Stomach smooth muscle (tissue), 2 donors: ENCODE measurements around the gene FAT2.
"Not testable (repeated sequence)": the region's sequence is repeated elsewhere in the genome, so short reads cannot be mapped to it uniquely, and the experiment has no call there.

Experiments used
- H3K27ac ChIP-seq: one replicate; pipeline ENCODE4 v1.7.0; 2013; ENCODE audit warnings: mild to moderate bottlenecking, low read length, inconsistent platforms
- H3K27me3 ChIP-seq, 2 donors: one replicate each; pipeline ENCODE4 v1.7.0; 2013; ENCODE audit warnings: low read length in 2 of 2; ENCODE audit not compliant: insufficient read depth in 2 of 2, control insufficient read depth in 1 of 2
- H3K36me3 ChIP-seq, 2 donors: one replicate each; pipeline ENCODE4 v1.7.0; 2013; ENCODE audit warnings: low read length in 2 of 2; ENCODE audit not compliant: control insufficient read depth in 2 of 2, insufficient read depth in 2 of 2
- H3K4me1 ChIP-seq: one replicate; pipeline ENCODE4 v1.7.0; 2013; ENCODE audit warnings: low read length; ENCODE audit not compliant: control insufficient read depth, insufficient read depth
- H3K4me3 ChIP-seq, 2 donors: one replicate each; pipeline ENCODE4 v1.7.0; 2013; ENCODE audit warnings: low read length in 2 of 2
- H3K9ac ChIP-seq, 2 donors: one replicate each; pipeline ENCODE4 v1.7.0; 2013; ENCODE audit warnings: low read length in 2 of 2, mild to moderate bottlenecking in 1 of 2
- H3K9me3 ChIP-seq, 2 donors: one replicate each; pipeline ENCODE4 v1.7.0; 2013; ENCODE audit warnings: low read length in 2 of 2; ENCODE audit not compliant: control insufficient read depth in 2 of 2
- donor health status: healthy.
- donor health status: Pancreatic carcinoma.

The FAT2 gene

DNA sequence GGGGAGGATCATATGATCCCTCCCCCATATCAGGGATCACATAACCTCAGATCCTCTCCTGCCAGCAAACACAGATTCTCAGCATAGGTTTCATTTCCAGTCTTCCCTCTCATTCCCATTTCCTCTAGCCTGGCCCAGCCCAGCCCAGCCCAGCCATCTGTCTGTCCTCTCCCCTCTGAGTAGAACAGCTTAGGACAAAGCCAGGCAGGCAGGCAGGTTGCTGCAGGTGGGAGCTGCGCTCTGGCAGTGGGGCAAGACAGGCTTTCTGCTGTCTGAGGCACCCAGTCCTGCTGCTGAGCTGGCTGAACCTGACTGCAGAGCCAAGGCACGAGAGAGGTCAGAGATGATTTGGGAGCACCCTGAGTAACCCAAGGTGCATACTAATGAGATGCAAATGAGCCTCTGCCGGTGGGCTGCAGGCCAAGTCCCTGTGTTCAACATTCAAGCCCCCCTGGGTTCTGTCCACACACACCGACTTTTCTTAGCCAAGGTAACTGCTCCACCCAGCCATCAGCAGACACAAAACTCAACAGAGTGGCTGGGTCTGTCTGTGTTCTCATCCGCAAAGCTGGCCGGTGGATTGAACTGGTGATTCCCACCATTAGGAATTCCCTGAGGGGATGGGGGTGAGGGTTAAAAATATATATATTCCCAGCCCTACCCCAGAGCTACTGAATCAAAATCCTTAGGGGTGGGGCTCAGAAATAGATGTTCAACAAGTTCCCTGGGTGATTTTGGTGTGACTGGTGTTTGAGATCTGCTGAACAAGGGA is 9.1 kb downstream of the FAT2 start:
- H3K36me3 ChIP-seq: no peaks in the 10 kb centered on the region
- H3K9ac ChIP-seq: no peak overlapping the region
- peaks cover 0 to 4% of the 10 kb centered on the region in 2 donors for H3K27me3 ChIP-seq
- H3K9me3 ChIP-seq: no peaks in the 10 kb centered on the region
- no peak overlapping the region for H3K27ac ChIP-seq
- no peaks in the 10 kb centered on the region for H3K4me1 ChIP-seq
- no peak overlapping the region for H3K4me3 ChIP-seq

DNA sequence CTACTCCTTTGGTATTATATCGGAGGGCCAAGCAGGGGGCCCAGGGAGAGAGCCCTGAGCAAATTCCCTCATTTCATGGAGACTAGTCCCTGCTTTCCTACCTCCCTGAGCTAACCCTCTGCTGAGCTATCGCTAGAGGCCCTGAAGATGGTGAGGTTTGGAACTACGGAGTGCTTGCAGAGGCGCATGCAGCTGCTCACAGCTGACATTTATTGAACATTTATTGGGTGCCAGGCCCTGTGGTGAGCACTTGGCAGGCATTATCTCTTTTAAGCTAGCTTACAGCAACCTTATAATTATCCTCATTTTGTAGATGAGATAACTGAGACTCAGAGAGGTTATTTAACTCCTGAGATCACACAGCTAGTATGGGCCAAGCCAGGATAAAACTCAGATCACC is 9.8 kb downstream of the FAT2 start:
- Histone ChIP-seq H3K9me3 (no peaks in the 10 kb centered on the region), H3K4me3 (no peak overlapping the region), H3K27ac (no peak overlapping the region), H3K4me1 (no peaks in the 10 kb centered on the region), H3K27me3 (peaks cover 0 to 4% of the 10 kb centered on the region in 2 donors), H3K9ac (no peak overlapping the region), H3K36me3 (no peaks in the 10 kb centered on the region)

DNA sequence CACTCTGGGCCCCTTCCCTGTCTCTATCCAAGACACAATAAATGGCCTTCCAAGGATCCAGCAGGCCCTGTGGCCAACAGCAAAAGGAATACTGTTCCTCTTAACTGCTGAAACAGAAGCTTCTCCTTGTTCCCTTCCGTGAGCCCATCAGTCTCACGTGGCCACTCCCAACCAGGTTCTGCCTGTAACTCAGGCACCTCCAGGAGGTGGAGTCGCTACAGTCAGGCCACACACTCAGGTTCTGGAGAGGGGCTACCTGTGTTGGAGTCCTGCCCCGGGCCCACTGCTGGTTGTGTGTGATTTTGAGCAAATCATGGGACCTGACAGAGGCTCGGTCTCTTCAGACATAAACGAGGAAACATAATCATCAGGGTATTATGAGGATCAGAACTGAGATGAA is 10.3 kb downstream of the FAT2 start:
- H3K27ac ChIP-seq: no peak overlapping the region
- no peak overlapping the region for H3K9ac ChIP-seq
- no peaks in the 10 kb centered on the region for H3K4me1 ChIP-seq
- H3K9me3 ChIP-seq: no peaks in the 10 kb centered on the region
- no peaks in the 10 kb centered on the region for H3K36me3 ChIP-seq
- H3K4me3 ChIP-seq: no peak overlapping the region
- H3K27me3 ChIP-seq: peaks cover 0 to 4% of the 10 kb centered on the region in 2 donors

DNA sequence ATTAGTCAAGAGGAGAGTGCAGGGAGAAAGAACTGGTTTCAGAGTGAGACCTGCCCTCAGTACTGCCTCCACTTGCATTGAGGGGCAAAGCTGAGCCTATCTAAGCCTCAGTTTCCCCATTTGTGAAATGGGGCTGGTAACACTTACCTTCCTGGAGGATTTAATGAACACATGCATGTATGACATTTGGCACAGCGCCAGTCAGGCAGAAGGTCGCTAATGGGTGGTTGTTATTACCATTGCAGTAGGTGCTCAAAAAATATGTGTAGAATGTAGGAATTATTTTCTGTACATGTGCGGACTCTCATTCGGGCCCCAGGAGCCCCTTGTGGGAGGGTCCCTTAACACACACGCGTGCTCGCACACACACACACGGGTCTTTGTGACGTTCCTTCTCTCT is 10.9 kb downstream of the FAT2 start:
- H3K9me3 ChIP-seq: no peaks in the 10 kb centered on the region
- H3K9ac ChIP-seq: no peak overlapping the region
- H3K36me3 ChIP-seq: no peaks in the 10 kb centered on the region
- no peak overlapping the region for H3K27ac ChIP-seq
- H3K4me1 ChIP-seq: no peaks in the 10 kb centered on the region
- H3K4me3 ChIP-seq: no peak overlapping the region
- peaks cover 0 to 4% of the 10 kb centered on the region in 2 donors for H3K27me3 ChIP-seq

DNA sequence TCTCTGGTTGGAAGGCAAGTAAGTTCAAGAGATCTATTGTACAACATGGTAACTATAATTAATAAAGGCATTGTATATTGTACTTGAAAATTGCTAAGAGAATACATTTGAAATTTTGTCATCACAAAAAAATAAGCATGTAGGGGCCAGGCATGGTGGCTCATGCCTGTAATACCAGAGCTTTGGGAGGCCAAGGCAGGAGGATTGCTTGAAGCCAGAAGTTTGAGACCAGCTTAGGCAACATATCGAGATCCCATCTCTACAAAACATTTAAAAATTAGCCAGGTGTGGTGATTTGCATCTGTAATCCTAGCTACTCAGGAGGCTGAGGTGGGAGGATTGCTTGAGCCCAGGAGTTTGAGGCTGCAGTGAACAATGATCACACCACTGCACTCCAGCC is 12.0 kb downstream of the FAT2 start:
- H3K9me3 ChIP-seq, H3K4me3 ChIP-seq, H3K9ac ChIP-seq, H3K36me3 ChIP-seq, H3K27ac ChIP-seq, H3K4me1 ChIP-seq, H3K27me3 ChIP-seq: not testable (repeated sequence)

DNA sequence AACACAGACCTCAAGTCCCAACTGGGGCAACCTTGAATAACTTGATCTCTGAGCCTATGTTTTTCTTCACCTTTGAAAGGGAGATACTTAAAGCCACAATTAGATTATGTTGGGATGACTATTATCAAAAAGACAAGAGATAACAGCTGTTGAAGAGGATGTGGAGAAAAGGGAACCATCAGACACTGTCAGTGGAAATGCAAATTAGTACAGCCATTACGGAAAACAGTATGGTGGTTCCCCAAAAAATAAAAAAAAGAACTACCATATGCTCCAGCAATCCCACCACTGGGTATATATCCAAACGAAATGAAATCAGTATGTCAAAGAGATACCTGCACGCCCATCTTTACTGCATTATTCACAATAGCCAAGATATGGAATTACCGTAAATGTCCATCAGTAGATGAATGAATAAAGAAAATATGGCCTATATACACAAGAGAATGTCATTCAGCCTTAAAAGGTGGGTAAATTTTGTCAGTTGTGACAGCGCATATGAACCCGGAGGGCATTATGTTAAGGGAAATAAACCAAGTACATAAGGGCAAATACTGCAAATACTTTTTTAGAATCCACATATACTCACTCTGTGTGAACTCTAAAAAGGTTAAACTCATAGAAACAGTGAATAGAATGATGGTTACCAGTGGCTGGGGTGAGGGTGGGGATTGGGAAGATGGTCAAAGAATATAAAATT is 12.7 kb downstream of the FAT2 start:
- H3K4me3 ChIP-seq: no peak overlapping the region

DNA sequence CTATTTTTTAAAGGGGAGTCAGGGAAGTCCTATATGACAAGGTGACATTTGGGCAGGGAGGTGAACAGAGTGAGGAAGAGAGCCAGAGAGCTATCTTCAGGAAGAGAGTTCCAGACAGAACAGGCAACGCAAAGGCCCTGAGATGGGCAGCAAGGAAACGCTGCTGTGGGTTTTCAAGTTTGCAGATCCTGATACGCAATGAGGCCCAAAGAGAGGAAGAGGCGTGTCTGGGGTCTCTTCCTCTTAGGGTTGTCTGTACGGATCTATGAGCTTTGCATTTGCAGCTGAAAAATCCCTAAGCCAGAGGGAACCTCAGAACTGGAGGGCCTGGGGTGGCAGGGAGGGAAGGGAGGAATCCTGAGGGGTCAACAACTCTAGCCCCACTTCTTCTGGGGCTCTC is 13.6 kb downstream of the FAT2 start:
- no peak overlapping the region for H3K27ac ChIP-seq
- H3K27me3 ChIP-seq: no peaks in the 10 kb centered on the region

More for the DNA sequence above, 12.7 kb downstream of the FAT2 start:
- Histone ChIP-seq H3K4me1 (no peaks in the 10 kb centered on the region), H3K27me3 (no peaks in the 10 kb centered on the region), H3K9me3 (no peaks in the 10 kb centered on the region), H3K27ac (no peak overlapping the region), H3K9ac (no peak overlapping the region), H3K36me3 (no peaks in the 10 kb centered on the region)

DNA sequence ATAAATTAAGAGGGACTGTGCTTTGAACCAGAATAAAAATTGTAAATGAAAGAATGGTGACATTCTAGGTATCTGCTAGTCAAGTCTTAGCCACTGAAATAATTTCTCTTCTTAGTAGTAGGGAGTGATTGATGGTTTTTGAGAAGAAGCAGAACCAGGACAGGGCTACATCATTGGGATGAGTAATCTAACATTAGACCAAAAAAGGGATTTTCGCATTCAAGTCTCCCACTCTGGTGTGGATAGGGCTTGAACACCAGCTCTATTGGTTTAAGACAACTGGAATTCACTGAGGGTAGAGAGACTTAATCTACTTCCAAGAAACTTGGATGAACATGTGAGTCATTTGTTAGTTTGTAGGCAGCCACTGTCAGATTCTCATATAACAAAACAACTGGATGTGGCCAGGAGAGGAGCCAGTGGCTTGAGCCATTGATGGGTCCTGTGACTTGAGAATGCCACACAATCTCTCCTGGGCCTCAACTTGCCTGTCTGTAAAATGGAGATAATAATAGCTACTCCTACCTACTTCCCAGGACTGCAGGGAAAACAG is 16.6 kb downstream of the FAT2 start:
- no peaks in the 10 kb centered on the region for H3K36me3 ChIP-seq
- H3K9ac ChIP-seq: no peak overlapping the region
- no peaks in the 10 kb centered on the region for H3K27me3 ChIP-seq
- H3K4me3 ChIP-seq: no peak overlapping the region
- no peaks in the 10 kb centered on the region for H3K9me3 ChIP-seq
- no peak overlapping the region for H3K27ac ChIP-seq
- H3K4me1 ChIP-seq: no peaks in the 10 kb centered on the region

More for the DNA sequence above, 13.6 kb downstream of the FAT2 start:
- no peaks in the 10 kb centered on the region for H3K4me1 ChIP-seq
- H3K36me3 ChIP-seq: no peaks in the 10 kb centered on the region
- no peaks in the 10 kb centered on the region for H3K9me3 ChIP-seq
- H3K9ac ChIP-seq: no peak overlapping the region
- H3K4me3 ChIP-seq: no peak overlapping the region

DNA sequence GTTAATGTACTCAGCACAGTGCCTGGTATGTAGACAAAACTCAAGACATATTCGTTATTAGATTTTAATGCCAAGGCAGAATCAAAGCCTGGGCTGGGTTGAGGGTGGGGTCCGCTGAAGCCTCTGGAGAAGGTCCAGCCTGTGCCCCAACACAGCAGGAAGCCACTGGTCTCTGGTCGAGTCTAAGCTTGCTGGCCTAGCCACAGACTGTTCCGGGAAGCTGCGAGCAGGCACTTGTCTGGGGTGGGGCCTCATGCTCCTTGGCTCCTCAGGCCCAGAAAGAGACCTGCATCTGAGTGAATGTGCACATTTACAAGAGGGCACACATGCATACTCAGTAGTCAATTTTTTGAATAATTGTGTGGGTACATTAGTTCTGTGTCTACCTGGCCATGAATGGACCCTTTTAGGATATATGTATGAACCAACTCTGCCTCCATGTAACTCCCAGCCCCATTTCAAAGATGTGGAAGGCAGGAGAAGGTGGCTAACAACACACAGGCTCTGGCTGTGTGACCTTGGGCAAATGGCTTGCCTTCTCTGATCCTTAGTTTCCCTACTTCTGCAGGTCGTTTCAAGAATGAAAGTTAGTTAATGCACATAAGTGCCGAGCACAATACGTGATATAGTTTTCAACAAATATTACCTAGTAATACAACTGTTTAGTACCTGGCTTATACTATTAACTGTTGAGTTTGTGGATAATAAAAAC is 18.3 kb downstream of the FAT2 start:
- Histone ChIP-seq H3K4me3 (no peak overlapping the region), H3K4me1 (no peaks in the 10 kb centered on the region), H3K27ac (no peak overlapping the region), H3K9me3 (no peaks in the 10 kb centered on the region), H3K9ac (no peak overlapping the region), H3K27me3 (no peaks in the 10 kb centered on the region), H3K36me3 (no peaks in the 10 kb centered on the region)

DNA sequence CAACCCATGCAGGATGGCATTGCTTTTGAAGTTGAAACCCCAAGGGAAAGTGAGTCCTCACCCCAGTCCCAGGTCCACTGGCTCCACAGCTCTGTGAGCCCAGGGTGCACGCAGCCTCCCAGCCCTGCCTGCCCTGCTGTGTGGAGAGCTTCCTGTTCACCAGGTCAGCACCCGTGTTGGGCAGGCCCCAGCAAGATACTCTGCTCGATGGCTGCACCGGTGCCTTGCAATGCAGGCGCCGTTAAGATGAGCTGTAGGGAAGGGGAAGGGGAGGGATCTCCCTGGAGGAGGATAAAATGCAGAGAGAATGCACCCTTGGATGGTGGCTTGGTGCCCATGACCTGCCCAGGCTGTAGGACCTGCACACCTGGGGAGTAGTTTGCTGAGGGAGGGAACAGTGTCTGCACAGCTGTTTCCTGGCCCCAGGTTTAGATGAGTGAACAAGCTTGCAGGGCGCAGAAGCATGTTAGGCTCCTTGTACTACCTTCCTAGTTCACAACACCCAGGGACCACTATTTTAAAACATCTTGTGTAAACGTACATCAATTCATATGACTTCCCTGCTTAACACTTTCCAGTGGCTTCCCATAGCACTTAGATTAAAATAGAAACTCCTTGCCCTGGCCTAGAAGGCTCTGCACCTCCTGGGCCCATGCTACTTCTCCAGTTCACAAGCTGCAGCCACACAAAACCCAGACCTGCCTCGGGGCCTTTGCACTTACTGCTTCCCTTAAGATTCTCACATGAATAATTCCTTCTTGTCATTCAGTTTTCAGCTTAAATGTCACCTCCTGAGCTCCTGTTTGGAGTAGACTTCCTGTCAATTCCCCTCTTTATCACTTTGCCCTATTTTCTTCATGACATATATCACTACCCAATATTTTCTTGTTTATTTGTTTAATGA is 19.6 kb downstream of the FAT2 start:
- Histone ChIP-seq H3K9ac (no peak overlapping the region), H3K4me3 (no peak overlapping the region), H3K4me1 (no peaks in the 10 kb centered on the region), H3K36me3 (no peaks in the 10 kb centered on the region), H3K27ac (no peak overlapping the region), H3K9me3 (no peaks in the 10 kb centered on the region), H3K27me3 (peaks cover 0 to 4% of the 10 kb centered on the region in 2 donors)
